PC-9 (cell line): Measurements from ENCODE around the gene KDELR1. TPM values are rescaled to one million over a fixed set of nuclear protein-coding genes. Genes with fewer than 3 reads are reported as not detected.

Experiments used
- BruUV-seq: library from RNA; stranded (reverse); fragments of 400-500 nt; replicated peaks from 2 replicates; lab custom pipeline; 2021; lab: Mats Ljungman, UMichigan
- CTCF ChIA-PET: fragments of 300-600 bp; sonication (Branson Sonifier 250); formaldehyde crosslinking; loops from one replicate; lab custom pipeline; 2022; ENCODE audit warnings: antibody characterized with exemption; lab: Charles Lee
- POLR2A ChIA-PET: fragments of 300-600 bp; sonication (Branson Sonifier 250); formaldehyde crosslinking; loops from one replicate; lab custom pipeline; 2022; ENCODE audit warnings: antibody characterized with exemption; ENCODE audit not compliant: unreplicated experiment; lab: Charles Lee
- DNase-seq, 2 experiments: peaks; one replicate each; pipeline versions ENCODE4 v3.0.0 to v3.0.0-alpha.2; 2015 to 2022; ENCODE audit warnings: mixed read lengths in 1 of 2
- H2AFZ ChIP-seq: fragments of 200-600 bp; sonication (generic); 2 replicates; pipeline ENCODE4 v1.8.1; 2017; ENCODE audit warnings: antibody characterized with exemption
- H3F3A ChIP-seq: fragments of 200-600 bp; sonication (generic); 2 replicates; pipeline ENCODE4 v1.8.1; 2017; ENCODE audit warnings: antibody characterized with exemption, mild to moderate bottlenecking, low read depth; ENCODE audit not compliant: insufficient read depth
- H3K27ac ChIP-seq: fragments of 200-600 bp; sonication (generic); 2 replicates; pipeline ENCODE4 v1.6.1; 2016; ENCODE audit warnings: mixed run types
- H3K27me3 ChIP-seq: fragments of 200-600 bp; sonication (generic); 2 replicates; pipeline ENCODE4 v1.6.1; 2016; ENCODE audit warnings: low read depth, mixed run types; ENCODE audit not compliant: insufficient read depth
- H3K36me3 ChIP-seq: fragments of 200-600 bp; sonication (generic); 2 replicates; pipeline ENCODE4 v1.6.1; 2016; ENCODE audit warnings: low read depth, mixed run types
- H3K4me1 ChIP-seq: fragments of 200-600 bp; sonication (generic); replicated peaks from 2 replicates; pipeline ENCODE4 v1.6.1; 2016; ENCODE audit warnings: mixed run types; ENCODE audit not compliant: insufficient read depth
- H3K4me2 ChIP-seq: fragments of 200-600 bp; sonication (generic); 2 replicates; pipeline ENCODE4 v1.6.1; 2017; ENCODE audit warnings: mixed run types
- H3K4me3 ChIP-seq: fragments of 200-600 bp; sonication (generic); 2 replicates; pipeline ENCODE4 v1.6.1; 2016; ENCODE audit warnings: mixed run types
- H3K79me2 ChIP-seq: fragments of 200-600 bp; sonication (generic); 2 replicates; pipeline ENCODE4 v1.6.1; 2017; ENCODE audit warnings: low read depth, mixed run types
- H3K9me2 ChIP-seq: fragments of 200-600 bp; sonication (generic); 2 replicates; pipeline ENCODE4 v1.8.1; 2017; ENCODE audit warnings: mild to moderate bottlenecking; ENCODE audit not compliant: insufficient read depth
- H3K9me3 ChIP-seq: fragments of 200-600 bp; sonication (generic); 2 replicates; pipeline ENCODE4 v1.8.1; 2016; ENCODE audit warnings: low read depth; ENCODE audit not compliant: insufficient read depth
- H4K20me1 ChIP-seq: fragments of 200-600 bp; sonication (generic); 2 replicates; pipeline ENCODE4 v1.8.1; 2017; ENCODE audit not compliant: insufficient read depth
- CTCF ChIP-seq: fragments of 200-600 bp; sonication (generic); conservative IDR thresholded peaks from 2 replicates; pipeline ENCODE4 v1.6.1; 2017; ENCODE audit warnings: mixed run types, antibody characterized with exemption, mild to moderate bottlenecking, moderate library complexity
- EZH2 ChIP-seq: fragments of 200-600 bp; sonication (generic); IDR thresholded peaks from 2 replicates; pipeline ENCODE4 v1.8.0; 2017; ENCODE audit warnings: antibody characterized with exemption, low read depth
- intact Hi-C: fragments of 100-400 bp; cut with micrococcal nuclease; formaldehyde crosslinking; loops from one replicate; pipeline ENCODE4 v1.10.0; 2022; ENCODE audit not compliant: unreplicated experiment
- total RNA-seq: library from RNA; stranded (reverse); gene quantifications from 2 replicates; pipeline ENCODE4 v1.2.3, GENCODE V29; 2021

KDELR1 gene
- total RNA-seq, 1 experiment from 2014 or later = 261 TPM

GRCh38 chr19:48419158-48419920 is 28.0 kb upstream of the KDELR1 start:
- H3K4me3 ChIP-seq = no peak overlapping the region
- H3K27me3 ChIP-seq = no peaks in the 10 kb centered on the region
- 0 out of 2 replicates have a peak, but pooled peaks cover 10% of the 10 kb centered on the region for H3K79me2 ChIP-seq
- H3K9me2 ChIP-seq = no peaks in the 10 kb centered on the region
- no peak overlapping the region for H3K4me2 ChIP-seq
- CTCF ChIA-PET = no interaction called here
- peaks cover 34% of the 10 kb centered on the region for H3K36me3 ChIP-seq
- no peaks in the 10 kb centered on the region; the same call in 1 of the 2 replicates for H3K4me1 ChIP-seq
- no TSS peak for BruUV-seq
- no peak overlapping the region for H3K27ac ChIP-seq
- intact Hi-C loops = no loop called here
- H3F3A ChIP-seq = peaks cover 24% of the 10 kb centered on the region; the same call in 1 of the 2 replicates
- no peak overlapping the region for H2AFZ ChIP-seq
- peaks cover 21% of the 10 kb centered on the region for H4K20me1 ChIP-seq
- H3K9me3 ChIP-seq = no peaks in the 10 kb centered on the region
- peak in 1 of 2 experiments; percentile 30 for DNase-seq
- POLR2A ChIA-PET = no interaction called here
- TF ChIP-seq EZH2 = no peak
- no peak for TF ChIP-seq CTCF

GRCh38 chr19:48418317-48419064 is 27.1 kb upstream of the KDELR1 start:
- ChIA-PET CTCF (no interaction called here), POLR2A (no interaction called here)
- intact Hi-C loops = no loop called here
- H4K20me1 ChIP-seq = peaks cover 26% of the 10 kb centered on the region
- no peak overlapping the region for H2AFZ ChIP-seq
- H3K27ac ChIP-seq = no peak overlapping the region
- peaks cover 4% of the 10 kb centered on the region; the same call in 1 of the 2 replicates for H3K4me1 ChIP-seq
- peaks cover 27% of the 10 kb centered on the region; the same call in 1 of the 2 replicates for H3F3A ChIP-seq
- no peaks in the 10 kb centered on the region for H3K9me3 ChIP-seq
- DNase-seq = no peak
- H3K79me2 ChIP-seq = 0 out of 2 replicates have a peak, but pooled peaks cover 10% of the 10 kb centered on the region
- no TSS peak for BruUV-seq
- TF ChIP-seq EZH2 (no peak), CTCF (no peak)
- H3K4me3 ChIP-seq = no peak overlapping the region
- H3K36me3 ChIP-seq = peaks cover 35% of the 10 kb centered on the region
- H3K27me3 ChIP-seq = no peaks in the 10 kb centered on the region
- H3K4me2 ChIP-seq = no peak overlapping the region
- H3K9me2 ChIP-seq = no peaks in the 10 kb centered on the region

GRCh38 chr19:48417421-48417820 is 26.1 kb upstream of the KDELR1 start:
- 0 out of 2 replicates have a peak, but pooled peaks cover 10% of the 10 kb centered on the region for H3K79me2 ChIP-seq
- no peak for DNase-seq
- no peak overlapping the region for H3K4me2 ChIP-seq
- no peaks in the 10 kb centered on the region for H3K9me2 ChIP-seq
- BruUV-seq = no TSS peak
- H3K36me3 ChIP-seq = peaks cover 31% of the 10 kb centered on the region
- ChIA-PET CTCF (interaction anchor here (0.7 kb wide), 1 partner anchor 16 kb away, joined by 13 read pairs; no protein-coding TSS in a partner anchor), POLR2A (no interaction called here)
- H3K4me3 ChIP-seq = no peak overlapping the region
- TF ChIP-seq CTCF = no peak
- TF ChIP-seq EZH2 = no peak
- H3K27me3 ChIP-seq = no peaks in the 10 kb centered on the region
- intact Hi-C loops = no loop called here
- H2AFZ ChIP-seq = no peak overlapping the region
- H3F3A ChIP-seq = peaks cover 29% of the 10 kb centered on the region; the same call in 1 of the 2 replicates
- H4K20me1 ChIP-seq = peaks cover 26% of the 10 kb centered on the region
- no peak overlapping the region for H3K27ac ChIP-seq
- H3K9me3 ChIP-seq = no peaks in the 10 kb centered on the region
- peaks cover 7% of the 10 kb centered on the region; the same call in 1 of the 2 replicates for H3K4me1 ChIP-seq
